Measurements from ENCODE around the gene ARHGEF33.

Gene ARHGEF33

GRCh38 chr2:38957972-38958371, 68.3 kb downstream of the ARHGEF33 start:
- no peak for DNase-seq (ENCODE audit: low read depth)
- TF ChIP-seq CTCF (conservative IDR thresholded peaks at IDR 0.05; ENCODE audit: low read depth, low read length), result no peak
- no peak overlapping the region for H3K4me3 ChIP-seq (ENCODE audit: low read length)

- no peak for TF ChIP-seq CTCF (conservative IDR thresholded peaks at IDR 0.05; ENCODE audit: low read depth, low read length)
- no peak for DNase-seq (ENCODE audit: low read depth)
- no peak overlapping the region for H3K4me3 ChIP-seq (ENCODE audit: low read length)
Observed at GRCh38 chr2:38959466-38959865, 69.8 kb downstream of the ARHGEF33 start.

- no peak for TF ChIP-seq CTCF (conservative IDR thresholded peaks at IDR 0.05; ENCODE audit: low read depth, low read length)
- peak; percentile 53 for DNase-seq (ENCODE audit: low read depth)
- peak overlapping the region; percentile 32 for H3K4me3 ChIP-seq (ENCODE audit: low read length)
Observed at GRCh38 chr2:38959938-38960608, 70.4 kb downstream of the ARHGEF33 start.

GRCh38 chr2:38960609-38961320, 71.1 kb downstream of the ARHGEF33 start:
- DNase-seq (ENCODE audit: low read depth), result no peak
- no peak for TF ChIP-seq CTCF (conservative IDR thresholded peaks at IDR 0.05; ENCODE audit: low read depth, low read length)
- H3K4me3 ChIP-seq (ENCODE audit: low read length), result peak overlapping the region; percentile 31

- DNase-seq (ENCODE audit: low read depth), result no peak
- no peak overlapping the region for H3K4me3 ChIP-seq (ENCODE audit: low read length)
- TF ChIP-seq CTCF (conservative IDR thresholded peaks at IDR 0.05; ENCODE audit: low read depth, low read length), result no peak
Observed at GRCh38 chr2:38966006-38966405, 76.3 kb downstream of the ARHGEF33 start.

- TF ChIP-seq CTCF (conservative IDR thresholded peaks at IDR 0.05; ENCODE audit: low read depth, low read length), result no peak
- no peak overlapping the region for H3K4me3 ChIP-seq (ENCODE audit: low read length)
- no peak for DNase-seq (ENCODE audit: low read depth)
Observed at GRCh38 chr2:38966678-38967077, 77.0 kb downstream of the ARHGEF33 start.

- no peak overlapping the region for H3K4me3 ChIP-seq (ENCODE audit: low read length)
- DNase-seq (ENCODE audit: low read depth), result no peak
Observed at GRCh38 chr2:38968021-38968420, 78.3 kb downstream of the ARHGEF33 start.

More at GRCh38 chr2:38968021-38968420, 78.3 kb downstream of the ARHGEF33 start:
- TF ChIP-seq CTCF (conservative IDR thresholded peaks at IDR 0.05; ENCODE audit: low read depth, low read length), result no peak
